CD4-positive, alpha-beta T cell (primary cell): Measurements from ENCODE around the gene FOXD4. TPM values are rescaled to one million over a fixed set of nuclear protein-coding genes. Genes with fewer than 3 reads are reported as not detected.
A peak's percentile ranks its signal among the peaks of the same experiment; 100 is the strongest.
"Not testable (repeated sequence)": the region's sequence is repeated elsewhere in the genome, so short reads cannot be mapped to it uniquely, and the experiment has no call there.

Experiments used
- ATAC-seq: fragments of 200-7000 bp; cut with Tn5 transposase; one replicate; pipeline ENCODE4 v1.10.0; 2022; ENCODE audit warnings: mild to moderate bottlenecking; ENCODE audit not compliant: poor library complexity
- CTCF ChIA-PET: fragments of 350-600 bp; sonication (Branson Sonifier 250); formaldehyde crosslinking; loops from one replicate; lab custom pipeline; 2021; ENCODE audit warnings: antibody characterized with exemption, inconsistent platforms; lab: Charles Lee
- POLR2A ChIA-PET: fragments of 350-600 bp; sonication (Branson Sonifier 250); formaldehyde crosslinking; loops from one replicate; lab custom pipeline; 2021; ENCODE audit warnings: antibody characterized with exemption, inconsistent platforms; lab: Charles Lee
- DNase-seq, 14 experiments: peaks; one replicate each; pipeline ENCODE4 v3.0.0-alpha.2; 2013 to 2020; ENCODE audit warnings: mixed read lengths in 2 of 14
- H3K27ac ChIP-seq, 2 donors: one replicate each; pipeline versions ENCODE4 v1.5.1 to v1.7.0; 2013; ENCODE audit warnings: low read length in 2 of 2, low read depth in 1 of 2, mild to moderate bottlenecking in 1 of 2
- H3K27me3 ChIP-seq, 2 experiments: 1 replicate in 1 of 2; 2 replicates in 1 of 2; pipeline versions ENCODE4 v1.6.1 to v1.7.0; 2013; ENCODE audit warnings: low read length in 2 of 2, control low read depth in 1 of 2, mild to moderate bottlenecking in 1 of 2, moderate library complexity in 1 of 2; ENCODE audit not compliant: insufficient read depth in 2 of 2, control insufficient read depth in 1 of 2
- H3K36me3 ChIP-seq: one replicate; pipeline ENCODE4 v1.6.1; 2013; ENCODE audit warnings: low read length, control low read depth; ENCODE audit not compliant: insufficient read depth
- H3K4me1 ChIP-seq: one replicate; pipeline ENCODE4 v1.6.1; 2013; ENCODE audit warnings: low read length, control low read depth; ENCODE audit not compliant: insufficient read depth
- H3K4me3 ChIP-seq: one replicate; pipeline ENCODE4 v1.5.1; 2013; ENCODE audit warnings: mild to moderate bottlenecking, low read length, moderate library complexity
- H3K9me3 ChIP-seq, 2 experiments: 1 replicate in 1 of 2; 2 replicates in 1 of 2; pipeline versions ENCODE4 v1.6.1 to v1.7.0; 2013; ENCODE audit warnings: low read length in 2 of 2, mild to moderate bottlenecking in 2 of 2, control low read depth in 1 of 2, moderate library complexity in 1 of 2; ENCODE audit not compliant: control insufficient read depth in 1 of 2, insufficient read depth in 1 of 2
- H3K27ac Mint-ChIP-seq: one replicate; pipeline ENCODE4 v1.8.0; 2020; ENCODE audit warnings: mixed read lengths
- H3K27me3 Mint-ChIP-seq: one replicate; pipeline ENCODE4 v1.8.0; 2021; ENCODE audit warnings: mixed read lengths
- H3K36me3 Mint-ChIP-seq: one replicate; pipeline ENCODE4 v1.8.0; 2021; ENCODE audit warnings: low read depth, mixed read lengths
- H3K4me1 Mint-ChIP-seq: one replicate; pipeline ENCODE4 v1.8.0; 2021; ENCODE audit warnings: low read depth, mixed read lengths
- H3K4me3 Mint-ChIP-seq: one replicate; pipeline ENCODE4 v1.8.0; 2020; ENCODE audit warnings: mild to moderate bottlenecking, mixed read lengths
- H3K9me3 Mint-ChIP-seq: one replicate; pipeline ENCODE4 v1.8.0; 2020; ENCODE audit warnings: mixed read lengths
- intact Hi-C, 2 experiments: fragments of 100-400 bp; cut with DNase I in 1 of 2; cut with micrococcal nuclease in 1 of 2; formaldehyde crosslinking; loops; one replicate each; pipeline versions ENCODE4 v1.15.1 to v1.9.0; 2023 to 2025; cut with DNase I, micrococcal nuclease
- total RNA-seq, 174 experiments: library from RNA in 2 of 174; stranded (reverse) in 2 of 174; gene quantifications; one replicate each; pipeline ENCODE4 v1.2.3 and lab custom pipeline; 2021 to 2026

The FOXD4 gene
- total RNA-seq, 2 experiments from 2014 or later: 0.20 TPM; not detected in 1

DNA sequence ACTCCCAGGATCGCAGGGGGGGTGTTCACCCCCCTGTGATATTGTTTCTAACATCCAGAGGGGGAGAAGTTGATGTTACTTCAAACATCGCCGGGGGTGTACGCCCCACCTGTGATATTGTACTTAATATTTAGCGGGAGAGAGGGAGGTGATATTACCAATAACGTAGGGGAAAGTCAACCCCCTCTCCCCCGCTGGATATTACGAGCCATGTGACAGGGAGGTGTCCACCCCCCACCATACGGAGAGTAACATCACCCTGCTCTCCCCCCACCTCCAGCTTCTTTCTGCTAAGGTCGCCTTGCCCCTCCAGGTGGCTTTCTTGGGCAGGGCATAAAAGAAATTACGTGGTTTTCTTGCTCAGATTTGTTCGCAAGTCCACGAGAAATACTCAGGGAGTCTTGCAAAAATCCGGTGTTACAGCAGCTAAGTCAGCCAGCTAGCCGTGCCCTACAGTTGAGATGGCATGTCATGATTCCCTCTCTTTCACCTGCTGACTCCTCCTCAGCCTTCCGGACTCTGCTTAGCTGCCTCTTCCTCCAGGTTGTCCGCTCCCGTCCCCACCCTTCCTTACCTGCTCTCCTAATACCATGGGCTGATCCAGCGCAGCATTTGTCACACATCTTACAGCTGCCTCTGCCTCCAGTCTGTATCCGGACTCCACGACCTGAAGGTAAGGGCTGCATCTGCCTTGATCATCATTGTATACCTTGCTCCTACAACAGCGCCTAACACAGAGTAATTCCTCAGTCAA lies 9.3 kb downstream of the FOXD4 start:
- H3K9me3 ChIP-seq, H3K36me3 ChIP-seq, H3K4me1 Mint-ChIP-seq, ATAC-seq, H3K4me3 Mint-ChIP-seq, H3K27ac ChIP-seq, H3K9me3 Mint-ChIP-seq, CTCF ChIA-PET, H3K27ac Mint-ChIP-seq, POLR2A ChIA-PET, intact Hi-C loops, H3K36me3 Mint-ChIP-seq, H3K4me3 ChIP-seq: not testable (repeated sequence)
- peak in 1 of 14 experiments; percentile 9 for DNase-seq
- peaks cover 63% of the 10 kb centered on the region for H3K27me3 Mint-ChIP-seq
- peaks cover 14% of the 10 kb centered on the region in 2 experiments for H3K27me3 ChIP-seq
- H3K4me1 ChIP-seq: peaks cover 11% of the 10 kb centered on the region

DNA sequence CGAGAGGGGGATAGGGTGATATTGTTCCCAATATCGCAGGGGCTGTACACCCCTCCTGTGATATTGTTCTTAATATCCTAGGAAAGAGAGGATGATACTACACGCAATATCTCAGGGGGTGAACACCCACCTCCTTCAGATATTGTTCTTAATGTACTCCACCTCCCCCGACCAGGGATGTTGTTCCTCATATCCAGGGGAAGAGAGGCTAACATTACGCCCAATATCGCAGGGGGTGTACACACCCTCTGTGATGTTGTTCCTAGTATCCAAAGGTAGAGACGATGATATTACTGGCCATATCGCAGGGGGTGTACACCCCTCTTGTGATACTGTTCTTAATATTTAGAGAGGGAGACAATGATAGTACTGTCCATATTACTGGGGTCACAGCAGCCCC lies 12.2 kb downstream of the FOXD4 start:
- H3K27me3 ChIP-seq, intact Hi-C loops, H3K4me1 ChIP-seq, H3K27ac Mint-ChIP-seq, H3K36me3 Mint-ChIP-seq, H3K9me3 ChIP-seq, CTCF ChIA-PET, H3K4me3 ChIP-seq, H3K9me3 Mint-ChIP-seq, POLR2A ChIA-PET, H3K4me3 Mint-ChIP-seq, H3K27ac ChIP-seq, H3K36me3 ChIP-seq, H3K4me1 Mint-ChIP-seq, ATAC-seq: not testable (repeated sequence)
- DNase-seq: peak in 1 of 14 experiments; percentile 1
- peaks cover 51% of the 10 kb centered on the region for H3K27me3 Mint-ChIP-seq

DNA sequence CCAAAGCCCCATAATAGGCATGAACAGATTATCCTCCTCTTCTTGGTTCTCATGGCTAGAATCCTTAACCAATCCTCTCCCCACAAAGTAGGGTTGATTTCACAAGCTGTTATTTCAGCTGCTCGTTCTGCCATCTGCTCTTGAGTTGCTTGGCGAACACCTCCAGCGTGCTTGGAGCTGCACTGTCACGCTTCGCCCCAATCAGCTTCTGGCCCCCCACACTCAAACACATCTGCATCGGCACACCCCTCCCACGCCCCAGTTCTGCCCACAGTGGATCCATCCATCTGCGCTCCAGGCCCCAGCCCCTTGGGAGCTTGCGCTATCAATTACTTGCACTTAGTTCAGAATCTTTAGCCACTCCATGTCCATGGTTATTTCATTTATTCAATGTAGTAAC lies 17.8 kb downstream of the FOXD4 start:
- H3K4me3 ChIP-seq, POLR2A ChIA-PET, H3K4me1 ChIP-seq, H3K36me3 Mint-ChIP-seq, ATAC-seq, H3K27ac ChIP-seq, H3K27me3 ChIP-seq, H3K9me3 ChIP-seq, H3K27ac Mint-ChIP-seq, CTCF ChIA-PET, H3K36me3 ChIP-seq, DNase-seq, intact Hi-C loops, H3K9me3 Mint-ChIP-seq, H3K4me3 Mint-ChIP-seq, H3K4me1 Mint-ChIP-seq: not testable (repeated sequence)
- H3K27me3 Mint-ChIP-seq: peaks cover 11% of the 10 kb centered on the region

DNA sequence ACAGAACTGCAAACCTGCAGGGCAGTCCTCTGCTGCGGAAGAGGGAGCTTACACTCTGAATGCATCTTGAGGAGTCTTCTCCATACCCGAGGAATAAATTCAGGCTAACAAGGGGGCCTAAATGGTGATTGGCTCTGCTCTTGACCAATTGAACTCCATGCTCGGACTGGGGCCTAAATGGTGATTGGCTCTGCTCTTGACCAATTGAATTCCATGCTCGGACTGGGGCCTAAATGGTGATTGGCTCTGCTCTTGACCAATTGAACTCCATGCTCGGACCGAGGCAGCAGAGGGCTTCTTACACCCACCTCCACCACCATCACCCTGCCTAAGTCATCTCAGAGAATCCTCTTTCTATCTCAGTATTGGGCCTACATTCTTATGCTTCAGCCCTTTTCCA lies 18.4 kb downstream of the FOXD4 start:
- CTCF ChIA-PET, H3K4me1 ChIP-seq, H3K27me3 ChIP-seq, H3K4me1 Mint-ChIP-seq, H3K4me3 ChIP-seq, H3K27me3 Mint-ChIP-seq, H3K9me3 Mint-ChIP-seq, ATAC-seq, H3K27ac ChIP-seq, POLR2A ChIA-PET, H3K36me3 ChIP-seq, H3K9me3 ChIP-seq, H3K27ac Mint-ChIP-seq, intact Hi-C loops, H3K36me3 Mint-ChIP-seq, H3K4me3 Mint-ChIP-seq: not testable (repeated sequence)
- DNase-seq: peak in 1 of 14 experiments; percentile 1

DNA sequence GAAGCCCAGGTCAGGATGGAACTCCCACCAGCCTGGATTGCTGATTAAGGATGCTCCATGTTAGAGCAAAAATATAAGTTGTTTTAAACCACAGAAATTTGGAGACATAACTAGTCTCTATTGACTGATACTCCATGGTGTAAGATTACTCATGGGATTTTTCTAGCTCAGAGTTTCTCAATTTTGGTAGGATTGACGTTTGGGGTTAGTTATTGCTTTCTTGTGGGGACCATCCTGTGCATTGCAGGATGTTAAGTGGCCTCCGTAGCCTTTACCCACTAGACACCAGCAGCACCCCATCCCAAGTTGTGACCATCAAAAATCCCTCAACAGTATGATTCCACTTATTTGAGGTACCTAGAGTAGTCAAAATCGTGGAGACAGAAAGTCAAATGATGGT lies 19.4 kb downstream of the FOXD4 start:
- H3K27ac ChIP-seq, intact Hi-C loops, H3K4me3 Mint-ChIP-seq, H3K9me3 Mint-ChIP-seq, H3K4me1 ChIP-seq, DNase-seq, H3K36me3 ChIP-seq, POLR2A ChIA-PET, H3K27me3 ChIP-seq, ATAC-seq, CTCF ChIA-PET, H3K4me3 ChIP-seq, H3K27ac Mint-ChIP-seq, H3K4me1 Mint-ChIP-seq, H3K9me3 ChIP-seq, H3K27me3 Mint-ChIP-seq, H3K36me3 Mint-ChIP-seq: not testable (repeated sequence)

DNA sequence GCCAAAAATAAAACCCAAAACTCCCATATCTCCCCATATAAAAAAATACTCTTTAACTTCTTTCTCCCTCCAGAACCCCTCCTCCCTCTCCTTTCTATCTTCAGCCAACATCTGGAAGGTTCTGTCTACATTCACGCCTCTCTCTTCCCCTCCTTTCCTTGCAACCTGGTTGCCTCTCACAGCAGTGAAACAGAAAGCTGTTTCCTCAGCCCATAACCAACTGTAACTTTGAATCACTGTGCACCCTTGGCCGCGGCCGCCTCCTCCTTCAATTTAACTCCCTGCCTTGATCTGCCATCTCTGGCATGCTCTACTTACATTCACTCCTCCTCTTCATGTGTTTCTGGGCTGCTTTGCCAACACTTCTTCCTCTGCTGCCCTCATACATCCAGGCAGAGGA lies 23.2 kb downstream of the FOXD4 start:
- H3K4me1 ChIP-seq, H3K9me3 Mint-ChIP-seq, DNase-seq, H3K4me3 Mint-ChIP-seq, POLR2A ChIA-PET, H3K4me1 Mint-ChIP-seq, H3K27me3 Mint-ChIP-seq, H3K9me3 ChIP-seq, H3K27ac ChIP-seq, ATAC-seq, H3K27me3 ChIP-seq, H3K36me3 Mint-ChIP-seq, intact Hi-C loops, CTCF ChIA-PET, H3K36me3 ChIP-seq, H3K4me3 ChIP-seq, H3K27ac Mint-ChIP-seq: not testable (repeated sequence)

DNA sequence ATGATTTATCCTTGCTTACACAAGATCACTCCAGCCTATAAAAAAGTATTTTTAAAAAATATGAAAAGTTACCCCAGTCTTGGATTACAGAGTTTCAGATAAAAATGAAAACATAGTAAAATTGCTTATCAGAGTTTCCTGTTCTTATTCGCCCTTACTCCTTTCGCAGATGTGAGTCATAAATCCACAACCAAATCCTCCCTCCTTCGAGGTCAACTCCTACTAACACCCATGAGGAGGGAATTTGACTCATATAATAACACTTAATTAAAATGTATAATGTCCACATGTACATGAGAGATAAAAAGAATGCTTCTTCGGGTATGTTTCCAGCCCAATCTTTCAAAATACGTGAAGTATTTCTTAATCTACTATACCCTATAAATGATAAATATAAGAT lies 23.9 kb downstream of the FOXD4 start:
- not testable (repeated sequence) for H3K4me1 Mint-ChIP-seq, H3K9me3 ChIP-seq, H3K27ac Mint-ChIP-seq

More for the DNA sequence above, 23.9 kb downstream of the FOXD4 start:
- H3K9me3 Mint-ChIP-seq, H3K36me3 Mint-ChIP-seq, CTCF ChIA-PET, H3K27ac ChIP-seq, intact Hi-C loops, H3K4me3 Mint-ChIP-seq, H3K27me3 ChIP-seq, DNase-seq, H3K27me3 Mint-ChIP-seq, H3K4me3 ChIP-seq, H3K4me1 ChIP-seq, POLR2A ChIA-PET, H3K36me3 ChIP-seq, ATAC-seq: not testable (repeated sequence)
